HCT116 (cell line): Measurements from ENCODE around the gene ACBD6. TPM values are rescaled to one million over a fixed set of nuclear protein-coding genes. Genes with fewer than 3 reads are reported as not detected.

Experiments used
- ATAC-seq: fragments of 200-7000 bp; cut with Tn5 transposase; 2 replicates; pipeline ENCODE4 v1.9.1; 2020; ENCODE audit warnings: mild to moderate bottlenecking, moderate library complexity
- BruUV-seq: library from RNA; stranded (reverse); fragments of 400-500 nt; replicated peaks from 2 replicates; lab custom pipeline; 2021; lab: Mats Ljungman, UMichigan
- CTCF ChIA-PET: fragments of 300-600 bp; sonication (Branson Sonifier 250); formaldehyde crosslinking; loops from one replicate; lab custom pipeline; 2021; ENCODE audit warnings: antibody characterized with exemption; lab: Charles Lee
- POLR2A ChIA-PET: fragments of 300-600, 350-600 bp; sonication (Branson Sonifier 250); formaldehyde crosslinking; loops from one replicate; lab custom pipeline; 2021; ENCODE audit warnings: antibody characterized with exemption; lab: Charles Lee
- RAD21 ChIA-PET, 2 experiments: fragments of 300-600 bp; sonication (Branson Sonifier 250); formaldehyde crosslinking; loops; one replicate each; lab custom pipeline; 2023; ENCODE audit warnings: low total read pairs in 2 of 2; ENCODE audit not compliant: uncharacterized antibody in 2 of 2, unreplicated experiment in 2 of 2, low non-redundant PET in 1 of 2; lab: Charles Lee
- DNase-seq: peaks from one replicate; pipeline ENCODE4 v3.0.0-alpha.2; 2010; ENCODE audit warnings: low read depth, low spot score
- H2AFZ ChIP-seq: fragments of 200-600 bp; shearing (Covaris generic), sonication (generic); 2 replicates; pipeline ENCODE4 v1.6.1; 2017; ENCODE audit warnings: low read depth, mixed run types, mixed read lengths, antibody characterized with exemption, low read length; ENCODE audit not compliant: poor library complexity, severe bottlenecking
- H3K27ac ChIP-seq: 2 replicates; pipeline ENCODE4 v1.5.1; 2012; ENCODE audit warnings: low read depth, low read length
- H3K27me3 ChIP-seq: fragments of 200-600 bp; sonication (generic); 2 replicates; pipeline ENCODE4 v1.6.1; 2016; ENCODE audit warnings: mixed run types, low read length, mixed read lengths; ENCODE audit not compliant: insufficient read depth
- H3K36me3 ChIP-seq, 2 experiments: fragments of 200-500 bp in 1 of 2; fragments of 200-600 bp in 1 of 2; sonication (Bioruptor generic) in 1 of 2; sonication (generic) in 1 of 2; 2 replicates each; pipeline versions ENCODE4 v1.5.1 to v1.6.1; 2014 to 2016; ENCODE audit warnings: low read length in 2 of 2, inconsistent platforms in 1 of 2, mixed read lengths in 1 of 2, mixed run types in 1 of 2; ENCODE audit not compliant: insufficient read depth in 2 of 2, control insufficient read depth in 1 of 2
- H3K4me1 ChIP-seq, 2 experiments: fragments of 200-600 bp in 1 of 2; sonication (generic) in 1 of 2; 2 replicates each; pipeline versions ENCODE4 v1.5.1 to v1.6.1; 2012 to 2017; ENCODE audit warnings: low read length in 2 of 2, inconsistent platforms in 1 of 2, mild to moderate bottlenecking in 1 of 2, mixed read lengths in 1 of 2, mixed run types in 1 of 2, moderate library complexity in 1 of 2; ENCODE audit not compliant: insufficient read depth in 2 of 2, control insufficient read depth in 1 of 2
- H3K4me2 ChIP-seq: fragments of 200-600 bp; sonication (generic); 2 replicates; pipeline ENCODE4 v1.6.1; 2017; ENCODE audit warnings: mixed run types, low read length, mixed read lengths
- H3K4me3 ChIP-seq, 2 experiments: fragments of 200-600 bp in 1 of 2; sonication (generic) in 1 of 2; replicated peaks in 1 of 2; 2 replicates each; pipeline ENCODE4 v1.5.1; 2011 to 2016; ENCODE audit warnings: low read length in 2 of 2, control low read depth in 1 of 2, low read depth in 1 of 2, mild to moderate bottlenecking in 1 of 2, mixed read lengths in 1 of 2, mixed run types in 1 of 2
- H3K79me2 ChIP-seq: fragments of 200-600 bp; sonication (generic); 2 replicates; pipeline ENCODE4 v1.6.1; 2017; ENCODE audit warnings: mild to moderate bottlenecking, mixed run types, low read length, moderate library complexity, mixed read lengths; ENCODE audit not compliant: insufficient read depth
- H3K9ac ChIP-seq: fragments of 200-600 bp; sonication (generic); 2 replicates; pipeline ENCODE4 v1.6.1; 2016; ENCODE audit warnings: low read length, mixed read lengths
- H3K9me2 ChIP-seq: fragments of 200-600 bp; sonication (generic), shearing (Covaris generic); 2 replicates; pipeline ENCODE4 v1.6.1; 2017; ENCODE audit warnings: mixed run types, mild to moderate bottlenecking, moderate library complexity; ENCODE audit not compliant: insufficient read depth
- H3K9me3 ChIP-seq, 2 experiments: fragments of 200-500 bp in 1 of 2; fragments of 200-600 bp in 1 of 2; sonication (Bioruptor generic) in 1 of 2; sonication (generic) in 1 of 2; 2 replicates each; pipeline ENCODE4 v1.6.1; 2014 to 2017; ENCODE audit warnings: low read length in 2 of 2, mixed read lengths in 2 of 2, inconsistent platforms in 1 of 2, low read depth in 1 of 2, mild to moderate bottlenecking in 1 of 2, mixed run types in 1 of 2, moderate library complexity in 1 of 2; ENCODE audit not compliant: control insufficient read depth in 1 of 2, insufficient read depth in 1 of 2
- H4K20me1 ChIP-seq: fragments of 200-600 bp; sonication (generic), shearing (Covaris generic); 2 replicates; pipeline ENCODE4 v1.6.1; 2017; ENCODE audit warnings: mixed run types, mild to moderate bottlenecking, moderate library complexity; ENCODE audit not compliant: insufficient read depth
- CEBPB ChIP-seq: IDR thresholded peaks from 2 replicates; pipeline ENCODE4 v1.6.1; 2012; ENCODE audit warnings: low read depth
- EGR1 ChIP-seq: IDR thresholded peaks from 2 replicates; pipeline ENCODE4 v1.6.1; 2012; ENCODE audit warnings: low read depth
- EZH2 ChIP-seq: fragments of 200-600 bp; sonication (generic); IDR thresholded peaks from 2 replicates; pipeline ENCODE4 v1.6.1; 2017; ENCODE audit warnings: antibody characterized with exemption, mixed run types
- FOSL1 ChIP-seq: IDR thresholded peaks from 2 replicates; pipeline ENCODE4 v1.6.1; 2012; ENCODE audit warnings: low read depth
- RAD21 ChIP-seq: IDR thresholded peaks from 2 replicates; pipeline ENCODE4 v1.6.1; 2012; ENCODE audit warnings: low read depth, mild to moderate bottlenecking
- SRF ChIP-seq: IDR thresholded peaks from 2 replicates; pipeline ENCODE4 v1.6.1; 2012; ENCODE audit warnings: low read depth
- TCF7L2 ChIP-seq: IDR thresholded peaks from 2 replicates; pipeline ENCODE4 v1.7.0; 2011; ENCODE audit warnings: borderline replicate concordance, inconsistent platforms; ENCODE audit not compliant: insufficient read depth, insufficient read length; ENCODE audit errors: extremely low read depth
- YY1 ChIP-seq: IDR thresholded peaks from 2 replicates; pipeline ENCODE4 v1.6.1; 2011; ENCODE audit warnings: low read length, low read depth, moderate library complexity, mild to moderate bottlenecking; ENCODE audit not compliant: insufficient replicate concordance; ENCODE audit errors: extremely low read depth
- ZNF274 ChIP-seq: fragments of 200-500 bp; sonication (Bioruptor generic); IDR thresholded peaks from 2 replicates; pipeline ENCODE4 v1.6.1; 2014; ENCODE audit warnings: mild to moderate bottlenecking, low read depth, low read length, inconsistent platforms
- intact Hi-C: fragments of 100-400 bp; cut with micrococcal nuclease; formaldehyde crosslinking; loops from 2 replicates; pipeline ENCODE4 v1.10.0; 2022
- total RNA-seq: library from RNA; stranded (reverse); gene quantifications from one replicate; pipeline ENCODE4 v1.2.1, GENCODE V29; 2021; ENCODE audit not compliant: unreplicated experiment
- TF ChIP-seq, protein P1 (sequence below): IDR thresholded peaks from 2 replicates; pipeline ENCODE4 v1.6.1; 2012
- TF ChIP-seq, protein P2 (sequence below): IDR thresholded peaks from 2 replicates; pipeline ENCODE4 v1.6.1; 2012; ENCODE audit warnings: low read depth

Gene ACBD6
- total RNA-seq, 1 experiment from 2014 or later = 43.2 TPM

DNA sequence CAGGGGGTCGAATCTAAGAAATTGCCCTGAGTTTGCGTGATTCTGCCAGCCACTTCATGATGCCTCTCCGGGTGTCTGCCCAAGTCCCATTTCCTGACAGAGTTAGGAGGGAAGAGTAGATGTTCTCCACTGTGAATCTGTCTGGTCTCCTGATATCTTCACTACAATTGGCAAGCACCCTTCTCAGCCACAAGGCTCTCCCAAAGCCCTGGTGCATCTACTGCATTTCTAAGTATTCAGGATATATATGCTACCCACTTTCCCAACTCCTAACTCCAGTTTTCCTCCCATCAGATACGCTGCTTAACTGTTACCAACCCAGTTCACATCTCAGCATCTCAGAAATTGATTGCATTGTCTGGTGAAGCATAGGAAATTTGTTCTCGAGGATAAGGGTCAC, 30.5 kb upstream of the ACBD6 start:
- CTCF ChIA-PET = interaction anchor here (1.4 to 2.8 kb wide), 2 partner anchors 330 to 349 kb away, joined by 4 to 18 read pairs; no protein-coding TSS in a partner anchor
- no TSS peak for BruUV-seq
- Histone ChIP-seq H3K9me2 (no peaks in the 10 kb centered on the region), H3K9me3 (no peaks in the 10 kb centered on the region), H3K27ac (no peak overlapping the region), H3K4me3 (no peak overlapping the region), H3K27me3 (no peaks in the 10 kb centered on the region), H3K4me2 (no peak overlapping the region), H3K9ac (no peak overlapping the region), H4K20me1 (no peaks in the 10 kb centered on the region), H3K36me3 (no peaks in the 10 kb centered on the region), H3K79me2 (no peaks in the 10 kb centered on the region), H2AFZ (peak overlapping the region; percentile 100), H3K4me1 (0 out of 4 replicates have a peak, but pooled peaks cover 0 to 5% of the 10 kb centered on the region in 2 experiments)
- POLR2A ChIA-PET = no interaction called here
- RAD21 ChIA-PET = interaction anchor here in 1 of 2 experiments (1.4 kb wide), 1 partner anchor 328 kb away, joined by 3 read pairs; no protein-coding TSS in a partner anchor
- intact Hi-C loops = loop anchor here (2.0 to 5.0 kb wide), 5 partner anchors 99 to 634 kb away; partner anchors contain the start of gene XPR1
- no peak for TF ChIP-seq CEBPB
- no peak for TF ChIP-seq TCF7L2
- no peak for TF ChIP-seq FOSL1
- TF ChIP-seq SRF = no peak
- no peak for TF ChIP-seq ZNF274
- TF ChIP-seq, protein P1, sequence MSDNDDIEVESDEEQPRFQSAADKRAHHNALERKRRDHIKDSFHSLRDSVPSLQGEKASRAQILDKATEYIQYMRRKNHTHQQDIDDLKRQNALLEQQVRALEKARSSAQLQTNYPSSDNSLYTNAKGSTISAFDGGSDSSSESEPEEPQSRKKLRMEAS = no peak
- no peak for TF ChIP-seq EGR1
- TF ChIP-seq RAD21 = no peak
- TF ChIP-seq YY1 = no peak
- no peak for TF ChIP-seq EZH2
- TF ChIP-seq, protein P2, sequence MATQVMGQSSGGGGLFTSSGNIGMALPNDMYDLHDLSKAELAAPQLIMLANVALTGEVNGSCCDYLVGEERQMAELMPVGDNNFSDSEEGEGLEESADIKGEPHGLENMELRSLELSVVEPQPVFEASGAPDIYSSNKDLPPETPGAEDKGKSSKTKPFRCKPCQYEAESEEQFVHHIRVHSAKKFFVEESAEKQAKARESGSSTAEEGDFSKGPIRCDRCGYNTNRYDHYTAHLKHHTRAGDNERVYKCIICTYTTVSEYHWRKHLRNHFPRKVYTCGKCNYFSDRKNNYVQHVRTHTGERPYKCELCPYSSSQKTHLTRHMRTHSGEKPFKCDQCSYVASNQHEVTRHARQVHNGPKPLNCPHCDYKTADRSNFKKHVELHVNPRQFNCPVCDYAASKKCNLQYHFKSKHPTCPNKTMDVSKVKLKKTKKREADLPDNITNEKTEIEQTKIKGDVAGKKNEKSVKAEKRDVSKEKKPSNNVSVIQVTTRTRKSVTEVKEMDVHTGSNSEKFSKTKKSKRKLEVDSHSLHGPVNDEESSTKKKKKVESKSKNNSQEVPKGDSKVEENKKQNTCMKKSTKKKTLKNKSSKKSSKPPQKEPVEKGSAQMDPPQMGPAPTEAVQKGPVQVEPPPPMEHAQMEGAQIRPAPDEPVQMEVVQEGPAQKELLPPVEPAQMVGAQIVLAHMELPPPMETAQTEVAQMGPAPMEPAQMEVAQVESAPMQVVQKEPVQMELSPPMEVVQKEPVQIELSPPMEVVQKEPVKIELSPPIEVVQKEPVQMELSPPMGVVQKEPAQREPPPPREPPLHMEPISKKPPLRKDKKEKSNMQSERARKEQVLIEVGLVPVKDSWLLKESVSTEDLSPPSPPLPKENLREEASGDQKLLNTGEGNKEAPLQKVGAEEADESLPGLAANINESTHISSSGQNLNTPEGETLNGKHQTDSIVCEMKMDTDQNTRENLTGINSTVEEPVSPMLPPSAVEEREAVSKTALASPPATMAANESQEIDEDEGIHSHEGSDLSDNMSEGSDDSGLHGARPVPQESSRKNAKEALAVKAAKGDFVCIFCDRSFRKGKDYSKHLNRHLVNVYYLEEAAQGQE = no peak
- DNase-seq (no peak), ATAC-seq (no peak)
